Peyer's patch (tissue), 4 donors: Measurements from ENCODE around the gene NKAPD1.

Source experiments
- CTCF ChIP-seq, 6 experiments: fragments of 450-650 bp in 4 of 6; fragments of 200-600 bp in 2 of 6; sonication (generic) in 1 of 6; IDR thresholded peaks; one replicate each; pipeline ENCODE4 v1.5.1; 2017 to 2019; ENCODE audit warnings: antibody characterized with exemption in 6 of 6, mild to moderate bottlenecking in 3 of 6, moderate library complexity in 1 of 6
- POLR2A ChIP-seq, 2 donors: fragments of 450-650 bp; IDR thresholded peaks; one replicate each; pipeline ENCODE4 v1.5.1; 2017; ENCODE audit warnings: antibody characterized with exemption in 2 of 2, mild to moderate bottlenecking in 2 of 2, moderate library complexity in 2 of 2

DNA sequence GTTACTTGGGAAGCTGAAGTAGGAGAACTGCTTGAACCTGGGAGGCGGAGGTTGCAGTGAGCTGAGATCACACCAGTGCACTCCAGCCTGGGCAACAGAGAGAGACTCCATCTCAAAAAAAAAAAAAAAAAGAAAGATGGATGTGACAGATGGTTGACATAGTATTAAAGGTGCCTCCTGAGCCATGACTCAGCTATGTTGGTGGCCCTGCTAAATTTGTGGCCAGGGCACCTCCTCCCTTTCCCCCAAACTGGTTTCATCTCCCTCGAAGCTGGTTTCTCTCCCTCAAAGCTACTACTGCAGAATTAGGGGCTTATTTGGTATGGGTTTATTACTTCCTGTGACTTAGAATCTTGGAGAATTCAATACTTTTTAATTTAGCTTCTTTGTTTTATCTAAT, 44.1 kb downstream of the NKAPD1 start:
- no peak for TF ChIP-seq POLR2A (IDR thresholded peaks at IDR 0.05)
- TF ChIP-seq CTCF (IDR thresholded peaks at IDR 0.05): no peak
